HFFc6 (cell line): ENCODE results near the gene ZNF518A. TPM values are rescaled to one million over a fixed set of nuclear protein-coding genes. Genes with fewer than 3 reads are reported as not detected.

ENCODE experiments used
- DNase-seq: peaks from one replicate; pipeline ENCODE4 v3.0.0-alpha.2; 2018
- H3K27ac Mint-ChIP-seq: 2 replicates; pipeline ENCODE4 v1.8.0; 2020; ENCODE audit warnings: mild to moderate bottlenecking, mixed read lengths
- H3K27me3 Mint-ChIP-seq: 2 replicates; pipeline ENCODE4 v1.8.0; 2021; ENCODE audit warnings: mild to moderate bottlenecking, moderate library complexity, mixed read lengths; ENCODE audit not compliant: insufficient read depth
- H3K36me3 Mint-ChIP-seq: 2 replicates; pipeline ENCODE4 v1.8.0; 2021; ENCODE audit warnings: low read depth, mixed read lengths
- H3K4me1 Mint-ChIP-seq: 2 replicates; pipeline ENCODE4 v1.8.0; 2020; ENCODE audit warnings: low read depth, mixed read lengths
- H3K4me3 Mint-ChIP-seq: 2 replicates; pipeline ENCODE4 v1.8.0; 2020; ENCODE audit warnings: mild to moderate bottlenecking, moderate library complexity, mixed read lengths
- H3K9me3 Mint-ChIP-seq: 2 replicates; pipeline ENCODE4 v1.8.0; 2020; ENCODE audit warnings: mild to moderate bottlenecking, mixed read lengths
- CTCF ChIP-seq: fragments of 200-600 bp; sonication (generic); IDR thresholded peaks from 2 replicates; pipeline ENCODE4 v1.5.0; 2021; ENCODE audit warnings: antibody characterized with exemption, mild to moderate bottlenecking
- total RNA-seq, 6 experiments: library from RNA; stranded (reverse); fragmentation: NEBNext Ultra II Directional; extraction: Animal tissue kit (Norgen Biotek cat#: 25700); gene quantifications; 2 replicates in 1 of 6; 3 replicates in 5 of 6; pipeline ENCODE4 v1.2.3, GENCODE V29; 2021

The ZNF518A gene
- total RNA-seq, 6 experiments from 2014 or later: 4.0 to 6.5 (median 5.3) TPM

- Mint-ChIP-seq H3K36me3 (no peaks in the 10 kb centered on the region), H3K27me3 (no peaks in the 10 kb centered on the region; the same call in 1 of the 2 replicates), H3K4me1 (no peaks in the 10 kb centered on the region), H3K9me3 (no peaks in the 10 kb centered on the region), H3K4me3 (no peak overlapping the region), H3K27ac (no peak overlapping the region)
- TF ChIP-seq CTCF: no peak
- DNase-seq: no peak
Measured at GRCh38 chr10:96107623-96108038, 22.5 kb upstream of the ZNF518A start.

GRCh38 chr10:96112531-96112930 lies 17.6 kb upstream of the ZNF518A start:
- no peak for TF ChIP-seq CTCF
- Mint-ChIP-seq H3K4me3 (no peak overlapping the region), H3K27ac (no peak overlapping the region), H3K36me3 (no peaks in the 10 kb centered on the region), H3K4me1 (no peaks in the 10 kb centered on the region), H3K27me3 (peaks cover 3% of the 10 kb centered on the region), H3K9me3 (no peaks in the 10 kb centered on the region)
- DNase-seq: no peak

GRCh38 chr10:96118604-96119450 lies 11.3 kb upstream of the ZNF518A start:
- Mint-ChIP-seq H3K4me1 (peaks cover 5% of the 10 kb centered on the region; the same call in 1 of the 2 replicates), H3K4me3 (no peak overlapping the region), H3K36me3 (no peaks in the 10 kb centered on the region), H3K27ac (no peak overlapping the region), H3K27me3 (peaks cover 3% of the 10 kb centered on the region), H3K9me3 (no peaks in the 10 kb centered on the region)
- no peak for TF ChIP-seq CTCF
- no peak for DNase-seq

- Mint-ChIP-seq H3K4me3 (no peak overlapping the region), H3K9me3 (no peaks in the 10 kb centered on the region), H3K27ac (no peak overlapping the region), H3K27me3 (peaks cover 2% of the 10 kb centered on the region; the same call in 1 of the 2 replicates), H3K4me1 (peaks cover 20% of the 10 kb centered on the region), H3K36me3 (no peaks in the 10 kb centered on the region)
- DNase-seq: no peak
- TF ChIP-seq CTCF: no peak
Measured at GRCh38 chr10:96122824-96123223, 7.3 kb upstream of the ZNF518A start.

GRCh38 chr10:96124230-96125141 lies 5.6 kb upstream of the ZNF518A start:
- peak overlapping the region; percentile 80 for H3K4me3 Mint-ChIP-seq
- H3K36me3 Mint-ChIP-seq: no peaks in the 10 kb centered on the region
- H3K4me1 Mint-ChIP-seq: peaks cover 25% of the 10 kb centered on the region
- H3K27ac Mint-ChIP-seq: peak overlapping the region; percentile 64
- H3K27me3 Mint-ChIP-seq: peaks cover 2% of the 10 kb centered on the region; the same call in 1 of the 2 replicates
- H3K9me3 Mint-ChIP-seq: no peaks in the 10 kb centered on the region
- TF ChIP-seq CTCF: no peak
- DNase-seq: no peak
